ENCODE results near the gene CLCN4.

- TF ChIP-seq CTCF (conservative IDR thresholded peaks at IDR 0.05; ENCODE audit: low read length) (no peak), EZH2phosphoT487 (IDR thresholded peaks at IDR 0.05; ENCODE audit: borderline replicate concordance) (no peak)
These were observed 76.9 kb downstream of the CLCN4 start for GRCh38 chrX:10233696-10234095.
